Ovary (tissue), 9 donors: ENCODE results near the gene SSPN. TPM values are rescaled to one million over a fixed set of nuclear protein-coding genes. Genes with fewer than 3 reads are reported as not detected.

ENCODE experiments used
- DNase-seq, 5 donors: peaks; one replicate each; pipeline ENCODE4 v3.0.0-alpha.2; 2019 to 2020
- H3K27ac ChIP-seq, 2 donors: fragments of 200-600 bp; one replicate each; pipeline versions ENCODE4 v1.5.1 to v1.8.0; 2019 to 2022
- H3K27me3 ChIP-seq: fragments of 200-600 bp; one replicate; pipeline ENCODE4 v1.8.0; 2022
- H3K36me3 ChIP-seq: fragments of 200-600 bp; sonication (generic); one replicate; pipeline ENCODE4 v1.5.1; 2019
- H3K4me1 ChIP-seq: one replicate; pipeline ENCODE4 v1.8.1; 2013; ENCODE audit warnings: mild to moderate bottlenecking, moderate library complexity; ENCODE audit not compliant: insufficient read depth
- H3K4me3 ChIP-seq: fragments of 200-600 bp; sonication (generic); one replicate; pipeline ENCODE4 v1.5.1; 2017
- H3K9me3 ChIP-seq, 2 donors: fragments of 200-600 bp in 1 of 2; sonication (generic) in 1 of 2; one replicate each; pipeline versions ENCODE4 v1.5.1 to v1.8.1; 2013 to 2019; ENCODE audit warnings: mild to moderate bottlenecking in 1 of 2, moderate library complexity in 1 of 2
- EP300 ChIP-seq: sonication (generic); formaldehyde crosslinking; IDR thresholded peaks from one replicate; pipeline ENCODE4 v1.6.1; 2017; ENCODE audit warnings: antibody characterized with exemption
- POLR2A ChIP-seq: fragments of 450-650 bp; IDR thresholded peaks from one replicate; pipeline ENCODE4 v1.6.1; 2017; ENCODE audit warnings: antibody characterized with exemption, mild to moderate bottlenecking, moderate library complexity
- WGBS, 3 donors: extraction: QIAGEN DNeasy Blood & Tissue Kit in 1 of 3; methylation state at CpG; one replicate each; pipeline versions ENCODE4 v1.1.5 to v1.1.7; 2013 to 2017; 5-methylcytosine and 5-hydroxymethylcytosine counted together
- intact Hi-C, 4 donors: fragments of 100-400 bp; cut with DNase I; formaldehyde crosslinking; loops; one replicate each; pipeline versions ENCODE4 v1.11.0 to v1.15.1; 2022 to 2023
- polyA plus RNA-seq, 2 donors: library from polyadenylated mRNA; stranded (reverse); fragments of 200-250 nt in 1 of 2; fragments of 350-450 nt in 1 of 2; fragmentation: Illumina TruSeq in 1 of 2; extraction: RNeasy Lipid Tissue Mini Kit (QIAGEN cat#74804) in 1 of 2; gene quantifications; one replicate each; pipeline ENCODE4 v1.2.3, GENCODE V29; 2013 to 2014
- total RNA-seq, 7 donors: library from RNA; depleted of rRNA in 2 of 7; stranded (reverse); fragments of >200 nt in 2 of 7; fragmentation: NEBNext Ultra II Directional in 3 of 7; extraction: Animal tissue kit (Norgen Biotek cat#: 25700) in 3 of 7; gene quantifications; one replicate each; pipeline versions ENCODE4 v1.1.0 to v1.2.4, GENCODE V29; 2016 to 2023
- TF ChIP-seq, protein P1 (sequence below), 3 donors: fragments of 450-650 bp in 2 of 3; fragments of 200-600 bp in 1 of 3; IDR thresholded peaks; one replicate each; pipeline versions ENCODE4 v1.5.1 to v1.8.0; 2016 to 2022; ENCODE audit warnings: antibody characterized with exemption in 3 of 3, mild to moderate bottlenecking in 1 of 3
- donor health status: DM: no; HTN: no; CAD: no; lungs with moderate emphysema.
- donor health status: DM: no; HTN: no; CAD: no.
- donor health status: Bipolar disorder and iron deficiency.
- donor health status: DM: yes; HTN: yes; CAD: no.
- donor health status: DM: no; HTN: no; CAD: no.
- donor health status: DM: yes; HTN: yes; CAD: no.

SSPN gene
- total and polyA plus RNA-seq, 9 donors = 17.0 to 68.0 (median 38.2) TPM

DNA sequence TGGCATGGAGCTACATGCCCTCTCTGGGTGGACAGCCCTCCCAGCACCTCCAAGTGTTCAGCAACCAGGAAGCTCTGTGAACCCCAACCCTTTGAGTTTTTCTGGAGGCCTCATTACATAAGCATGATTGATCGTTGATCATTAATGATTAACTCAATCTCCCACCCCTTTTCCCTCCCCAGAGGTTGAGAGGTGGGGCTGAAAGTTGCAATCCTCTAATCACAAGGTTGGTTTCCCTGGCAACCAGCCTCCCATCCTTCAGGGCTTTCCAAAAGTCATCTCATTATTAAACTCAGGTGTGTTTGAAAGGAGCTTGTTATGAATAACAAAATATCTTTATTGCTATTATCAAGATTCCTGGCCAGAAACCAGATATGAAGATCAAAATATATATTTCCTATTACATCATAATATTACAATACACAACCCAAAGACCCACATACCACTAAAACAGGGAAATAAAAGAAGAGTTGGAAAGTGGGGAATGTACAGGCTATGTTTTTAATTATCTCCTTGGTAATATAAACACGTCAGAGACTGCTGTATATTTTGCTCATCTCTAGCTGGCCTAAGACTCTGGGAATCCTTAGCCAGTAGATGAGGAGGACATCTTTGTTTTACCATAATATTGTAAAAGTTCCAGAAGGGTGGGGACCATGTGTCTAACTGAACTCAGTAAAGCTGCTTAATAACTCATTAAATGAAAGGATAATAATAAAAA lies 73.6 kb downstream of the SSPN start:
- H3K4me3 ChIP-seq = no peak overlapping the region
- H3K27ac ChIP-seq = no peak overlapping the region
- H3K27me3 ChIP-seq = no peaks in the 10 kb centered on the region
- no peak for DNase-seq
- intact Hi-C loops = no loop called here
- H3K9me3 ChIP-seq = no peaks in the 10 kb centered on the region
- H3K4me1 ChIP-seq = peaks cover 9% of the 10 kb centered on the region
- TF ChIP-seq, protein P1, sequence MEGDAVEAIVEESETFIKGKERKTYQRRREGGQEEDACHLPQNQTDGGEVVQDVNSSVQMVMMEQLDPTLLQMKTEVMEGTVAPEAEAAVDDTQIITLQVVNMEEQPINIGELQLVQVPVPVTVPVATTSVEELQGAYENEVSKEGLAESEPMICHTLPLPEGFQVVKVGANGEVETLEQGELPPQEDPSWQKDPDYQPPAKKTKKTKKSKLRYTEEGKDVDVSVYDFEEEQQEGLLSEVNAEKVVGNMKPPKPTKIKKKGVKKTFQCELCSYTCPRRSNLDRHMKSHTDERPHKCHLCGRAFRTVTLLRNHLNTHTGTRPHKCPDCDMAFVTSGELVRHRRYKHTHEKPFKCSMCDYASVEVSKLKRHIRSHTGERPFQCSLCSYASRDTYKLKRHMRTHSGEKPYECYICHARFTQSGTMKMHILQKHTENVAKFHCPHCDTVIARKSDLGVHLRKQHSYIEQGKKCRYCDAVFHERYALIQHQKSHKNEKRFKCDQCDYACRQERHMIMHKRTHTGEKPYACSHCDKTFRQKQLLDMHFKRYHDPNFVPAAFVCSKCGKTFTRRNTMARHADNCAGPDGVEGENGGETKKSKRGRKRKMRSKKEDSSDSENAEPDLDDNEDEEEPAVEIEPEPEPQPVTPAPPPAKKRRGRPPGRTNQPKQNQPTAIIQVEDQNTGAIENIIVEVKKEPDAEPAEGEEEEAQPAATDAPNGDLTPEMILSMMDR (IDR thresholded peaks at IDR 0.05) = no peak
- TF ChIP-seq EP300 (no peak), POLR2A (no peak)
- WGBS, 3 donors = 60 to 68% (median 67%) methylated on average over 2 of the region's 2 CpGs
- no peaks in the 10 kb centered on the region for H3K36me3 ChIP-seq

DNA sequence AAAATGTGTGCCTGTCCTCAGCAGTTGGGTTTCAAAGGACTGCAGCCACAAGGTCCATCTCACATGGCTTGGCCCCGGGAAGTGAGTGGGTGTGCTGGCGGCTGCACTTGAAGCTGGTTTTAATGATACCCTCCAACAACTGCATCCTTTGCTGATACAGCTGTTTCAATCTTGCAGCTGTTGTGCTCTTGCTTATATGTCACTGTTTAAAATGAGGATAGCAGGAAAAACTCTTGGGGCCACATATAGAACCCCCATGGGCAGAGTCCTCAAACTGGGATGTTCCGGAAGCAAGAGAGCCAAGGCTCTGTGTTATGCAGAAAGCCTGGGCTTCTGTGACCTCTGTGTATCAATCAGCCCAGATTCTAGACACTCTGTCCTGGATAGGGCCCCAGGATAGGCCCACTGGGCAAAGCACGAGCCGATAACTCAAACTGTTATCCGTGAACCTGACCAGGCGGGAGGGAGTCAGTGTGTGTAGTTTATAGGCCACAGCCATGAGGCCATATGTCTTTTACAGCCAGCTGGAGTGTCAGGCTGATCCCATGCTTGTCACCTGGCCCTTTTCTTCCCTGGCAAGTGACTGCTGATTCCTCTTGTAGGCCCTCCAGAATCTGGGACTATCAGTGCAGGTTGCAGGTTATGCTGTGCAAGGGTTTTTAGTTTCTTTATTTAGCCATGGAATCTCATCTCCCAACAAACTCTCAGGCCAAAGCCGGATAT lies 74.3 kb downstream of the SSPN start:
- H3K4me3 ChIP-seq = no peak overlapping the region
- peaks cover 12% of the 10 kb centered on the region for H3K4me1 ChIP-seq
- H3K27me3 ChIP-seq = no peaks in the 10 kb centered on the region
- 76 to 81% (median 77%) methylated on average over 8 of the region's 8 CpGs for WGBS, 3 donors
- H3K27ac ChIP-seq = no peak overlapping the region
- no peaks in the 10 kb centered on the region for H3K9me3 ChIP-seq
- no peaks in the 10 kb centered on the region for H3K36me3 ChIP-seq
- intact Hi-C loops = loop anchor here in 2 of 4 donors (10.0 kb wide), 2 partner anchors 75 to 1375 kb away; partner anchors contain the start of gene SSPN (in 1 of the 2)
- DNase-seq = no peak
- TF ChIP-seq EP300 (no peak), POLR2A (no peak)
- TF ChIP-seq, protein P1 (IDR thresholded peaks at IDR 0.05) = no peak

DNA sequence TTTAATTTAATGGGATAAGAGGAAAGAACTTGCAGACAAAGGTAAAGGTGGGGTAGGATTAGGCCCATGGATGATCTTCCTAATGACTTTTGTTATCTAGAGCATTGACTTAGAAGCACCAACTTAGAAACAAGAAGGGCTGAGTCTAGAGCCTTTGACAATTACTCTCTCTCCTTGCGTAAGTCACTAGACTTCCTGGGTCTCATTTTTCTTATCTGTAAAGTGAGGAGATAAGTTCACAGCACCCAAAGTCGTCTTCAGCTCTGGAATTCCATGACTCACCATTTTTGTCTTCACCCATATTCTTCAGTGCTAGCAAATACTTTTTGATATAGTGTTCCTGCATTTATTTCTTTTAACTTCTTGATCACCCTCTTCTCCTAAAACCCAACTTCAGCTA lies 75.7 kb downstream of the SSPN start:
- no peaks in the 10 kb centered on the region for H3K9me3 ChIP-seq
- H3K4me3 ChIP-seq = no peak overlapping the region
- H3K36me3 ChIP-seq = no peaks in the 10 kb centered on the region
- no peak for DNase-seq
- peaks cover 19% of the 10 kb centered on the region for H3K4me1 ChIP-seq
- intact Hi-C loops = loop anchor here in 2 of 4 donors (10.0 kb wide), 2 partner anchors 76 to 1374 kb away; partner anchors contain the start of gene SSPN (in 1 of the 2)
- 58 to 68% (median 60%) methylated on average over 2 of the region's 2 CpGs for WGBS, 3 donors
- H3K27ac ChIP-seq = no peak overlapping the region
- no peaks in the 10 kb centered on the region for H3K27me3 ChIP-seq
- TF ChIP-seq POLR2A = no peak
- TF ChIP-seq, protein P1 (IDR thresholded peaks at IDR 0.05) = no peak
- TF ChIP-seq EP300 = no peak

DNA sequence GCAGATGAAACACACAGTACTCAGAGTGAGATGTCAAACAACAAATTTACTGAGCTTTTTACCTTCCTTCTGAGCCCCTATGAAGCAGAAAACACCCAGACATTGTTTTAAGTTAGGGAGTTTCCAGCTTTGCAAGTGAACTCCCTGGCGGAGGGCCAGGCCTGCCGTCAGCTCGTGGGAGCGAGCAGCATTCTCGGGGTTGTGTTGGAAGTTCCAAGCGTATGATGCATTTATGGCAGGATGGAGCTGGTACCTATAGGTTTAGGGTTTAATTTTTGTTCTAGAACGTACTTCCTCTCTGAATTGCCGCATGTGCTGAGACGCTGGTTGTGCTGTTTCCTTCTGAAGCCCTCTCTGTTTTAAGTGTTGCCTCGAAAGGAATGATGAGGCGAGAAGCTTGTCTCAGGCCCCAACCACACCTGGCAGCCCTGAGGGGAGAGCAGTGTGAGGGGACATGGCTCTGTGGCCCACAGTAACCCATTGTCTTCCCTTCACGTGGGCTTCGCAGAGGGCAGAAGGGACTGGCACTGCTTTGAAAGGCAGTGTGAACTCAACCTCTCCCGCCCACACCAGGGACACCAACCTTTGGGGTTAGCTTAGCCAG lies 76.6 kb downstream of the SSPN start:
- no peak overlapping the region for H3K27ac ChIP-seq
- H3K4me1 ChIP-seq = peaks cover 19% of the 10 kb centered on the region
- intact Hi-C loops = loop anchor here in 2 of 4 donors (10.0 kb wide), 2 partner anchors 77 to 1373 kb away; partner anchors contain the start of gene SSPN (in 1 of the 2)
- DNase-seq = peak; percentile 85 to 91 (median 88)
- no peaks in the 10 kb centered on the region for H3K9me3 ChIP-seq
- H3K36me3 ChIP-seq = no peaks in the 10 kb centered on the region
- no peaks in the 10 kb centered on the region for H3K27me3 ChIP-seq
- no peak for TF ChIP-seq POLR2A
- TF ChIP-seq EP300 = no peak
- TF ChIP-seq, protein P1 (IDR thresholded peaks at IDR 0.05) = no peak
- WGBS, 3 donors = 33 to 35% (median 33%) methylated on average over 14 of the region's 14 CpGs
- H3K4me3 ChIP-seq = no peak overlapping the region
